NOMO-1 treated with DMSO at 0.1 percent for 48 hours (cell line): ENCODE data around the gene CKS1B.
"Not testable (repeated sequence)": the region's sequence is repeated elsewhere in the genome, so short reads cannot be mapped to it uniquely, and the experiment has no call there.

ENCODE experiments used
- DNase-seq: peaks from one replicate; lab custom pipeline; 2025; ENCODE audit not compliant: unreplicated experiment; lab: John Stamatoyannopoulos, UW

CKS1B gene

GRCh38 chr1:154963643-154964042 is 10.8 kb upstream of the CKS1B start:
- DNase-seq, result no peak

GRCh38 chr1:154964359-154964758 is 10.1 kb upstream of the CKS1B start:
- no peak for DNase-seq

- DNase-seq, result no peak
These were observed 8.4 kb upstream of the CKS1B start for GRCh38 chr1:154966111-154966510.

- no peak for DNase-seq
These were observed 7.0 kb upstream of the CKS1B start for GRCh38 chr1:154967331-154967950.

GRCh38 chr1:154968731-154969130 is 5.8 kb upstream of the CKS1B start:
- DNase-seq, result no peak

- DNase-seq, result no peak
These were observed 5.2 kb upstream of the CKS1B start for GRCh38 chr1:154969246-154969645.

- no peak for DNase-seq
These were observed 4.5 kb upstream of the CKS1B start for GRCh38 chr1:154969860-154970452.

- no peak for DNase-seq
These were observed 3.7 kb upstream of the CKS1B start, which contains the start of gene SHC1 for GRCh38 chr1:154970631-154971340. TSS of gene SHC1 (minus strand) at chr1:154970747. CDS start at chr1:154970526, 221 bp downstream.

GRCh38 chr1:154971341-154971998 is 3.0 kb upstream of the CKS1B start:
- no peak for DNase-seq

- no peak for DNase-seq
These were observed 2.3 kb upstream of the CKS1B start for GRCh38 chr1:154972213-154972516.

- no peak for DNase-seq
These were observed 1.8 kb upstream of the CKS1B start for GRCh38 chr1:154972517-154973343.

- DNase-seq, result peak; percentile 95
These were observed 958 bp upstream of the CKS1B start for GRCh38 chr1:154973344-154974101.

- DNase-seq, result peak; percentile 97
These were observed 427 bp downstream of the CKS1B start for GRCh38 chr1:154974808-154975408.

GRCh38 chr1:154975409-154976059 is 1.1 kb downstream of the CKS1B start:
- peak; percentile 41 for DNase-seq

GRCh38 chr1:154977762-154978161 is 3.3 kb downstream of the CKS1B start:
- not testable (repeated sequence) for DNase-seq

GRCh38 chr1:154978360-154978759 is 3.9 kb downstream of the CKS1B start:
- no peak for DNase-seq

GRCh38 chr1:154982341-154982740 is 7.9 kb downstream of the CKS1B start:
- DNase-seq, result no peak

- DNase-seq, result peak; percentile 100
These were observed 8.6 kb downstream of the CKS1B start, which contains the start of gene FLAD1 for GRCh38 chr1:154982897-154983648. TSS of gene FLAD1 (plus strand) at chr1:154983344. CDS start at chr1:154983695, 351 bp downstream.
